CD1c-positive myeloid dendritic cell (primary cell): ENCODE measurements around the gene FARSA.
A peak's percentile ranks its signal among the peaks of the same experiment; 100 is the strongest.
"Not testable (repeated sequence)": the region's sequence is repeated elsewhere in the genome, so short reads cannot be mapped to it uniquely, and the experiment has no call there.

Source experiments
- DNase-seq: peaks from one replicate; pipeline ENCODE4 v3.0.0-alpha.2; 2016; ENCODE audit errors: extremely low spot score

FARSA gene

GRCh38 chr19:12890787-12891552, 42.5 kb downstream of the FARSA start, which contains the start of gene GCDH:
Gene GCDH (plus strand): TSS chr19:12891160. CDS start chr19:12891305, 145 bp downstream.
- DNase-seq = peak; percentile 99

- not testable (repeated sequence) for DNase-seq
Measured at GRCh38 chr19:12890299-12890786, 43.2 kb downstream of the FARSA start.

- DNase-seq = no peak
Measured at GRCh38 chr19:12888006-12888603, 45.4 kb downstream of the FARSA start.

- no peak for DNase-seq
Measured at GRCh38 chr19:12886969-12887747, 46.4 kb downstream of the FARSA start, which contains the start of gene KLF1. Gene KLF1 (minus strand): TSS chr19:12887201. CDS start chr19:12887140, 61 bp downstream.

- no peak for DNase-seq
Measured at GRCh38 chr19:12886651-12886968, 46.9 kb downstream of the FARSA start.

GRCh38 chr19:12885749-12886650, 47.5 kb downstream of the FARSA start:
- DNase-seq = no peak

- peak; percentile 83 for DNase-seq
Measured at GRCh38 chr19:12884926-12885748, 48.4 kb downstream of the FARSA start.

GRCh38 chr19:12884627-12884925, 48.9 kb downstream of the FARSA start:
- no peak for DNase-seq

- DNase-seq = no peak
Measured at GRCh38 chr19:12884202-12884601, 49.3 kb downstream of the FARSA start.

GRCh38 chr19:12882589-12882988, 50.9 kb downstream of the FARSA start:
- DNase-seq = no peak

- peak; percentile 96 for DNase-seq
Measured at GRCh38 chr19:12881172-12881808, 52.2 kb downstream of the FARSA start, which contains the start of gene DNASE2. Gene DNASE2 (minus strand): TSS chr19:12881449. CDS start chr19:12881375, 74 bp downstream.

GRCh38 chr19:12880551-12881171, 52.9 kb downstream of the FARSA start:
- no peak for DNase-seq

GRCh38 chr19:12875086-12875485, 58.4 kb downstream of the FARSA start:
- no peak for DNase-seq

GRCh38 chr19:12873891-12874745, 59.4 kb downstream of the FARSA start:
- DNase-seq = no peak

- peak; percentile 59 for DNase-seq
Measured at GRCh38 chr19:12872941-12873890, 60.3 kb downstream of the FARSA start.
